Measurements from ENCODE around the gene SPRY1. TPM values are rescaled to one million over a fixed set of nuclear protein-coding genes. Genes with fewer than 3 reads are reported as not detected.

Gene SPRY1
- total RNA-seq, 1 experiment from 2014 or later: 76.3 TPM

DNA sequence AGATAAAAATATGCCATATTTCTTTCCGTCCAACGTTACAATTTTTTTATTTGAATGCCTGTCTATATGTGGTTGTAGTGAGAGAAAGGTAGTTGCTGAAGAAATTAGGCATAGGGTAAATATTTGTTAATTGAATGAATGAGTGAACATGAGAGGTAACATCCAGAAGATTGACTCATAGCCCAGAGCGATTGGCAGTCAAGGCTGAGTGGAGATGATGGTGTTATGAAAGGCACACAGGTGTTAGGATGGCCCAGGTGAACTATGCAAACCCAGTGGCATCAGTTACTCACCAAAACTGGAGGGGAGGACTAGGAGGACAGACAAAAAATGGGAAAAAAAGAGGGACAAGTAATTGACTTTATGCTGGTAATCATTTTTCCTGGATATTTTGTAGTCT is 31.7 kb upstream of the SPRY1 start:
- no peaks in the 10 kb centered on the region for H3K79me1 ChIP-seq (ENCODE audit: insufficient read depth, low read depth, low read length, poor library complexity, severe bottlenecking)
- Mint-ChIP-seq H3K4me3 (no peak overlapping the region), H3K27me3 (ENCODE audit: low read depth) (no peaks in the 10 kb centered on the region), H3K27ac (no peak overlapping the region; a peak in 1 of 7 replicates), H3K9me3 (peaks cover 15 to 16% of the 10 kb centered on the region in 2 experiments), H3K36me3 (ENCODE audit: insufficient read depth in 1 of 3, low read depth in 3 of 3) (peaks cover 4 to 19% (median 8%) of the 10 kb centered on the region in 3 experiments; a peak in 5 of 7 replicates), H3K4me1 (peaks cover 11 to 12% of the 10 kb centered on the region in 2 experiments)
- H3K9me3 ChIP-seq (ENCODE audit: control insufficient read depth, low read depth, low read length): no peaks in the 10 kb centered on the region
- no peak overlapping the region for H2AK5ac ChIP-seq (ENCODE audit: insufficient read length, low read length)
- no peaks in the 10 kb centered on the region for H4K20me1 ChIP-seq (ENCODE audit: control insufficient read depth, insufficient read depth, insufficient read length)
- H2BK20ac ChIP-seq (ENCODE audit: low read depth, low read length, poor library complexity, severe bottlenecking): no peak overlapping the region
- H3K79me2 ChIP-seq (ENCODE audit: insufficient read depth, low read length): no peaks in the 10 kb centered on the region
- no peaks in the 10 kb centered on the region for H3K27me3 ChIP-seq (ENCODE audit: insufficient read depth, low read length)
- no peak overlapping the region for H2BK15ac ChIP-seq (ENCODE audit: low read depth, low read length)
- TF ChIP-seq, protein P1, sequence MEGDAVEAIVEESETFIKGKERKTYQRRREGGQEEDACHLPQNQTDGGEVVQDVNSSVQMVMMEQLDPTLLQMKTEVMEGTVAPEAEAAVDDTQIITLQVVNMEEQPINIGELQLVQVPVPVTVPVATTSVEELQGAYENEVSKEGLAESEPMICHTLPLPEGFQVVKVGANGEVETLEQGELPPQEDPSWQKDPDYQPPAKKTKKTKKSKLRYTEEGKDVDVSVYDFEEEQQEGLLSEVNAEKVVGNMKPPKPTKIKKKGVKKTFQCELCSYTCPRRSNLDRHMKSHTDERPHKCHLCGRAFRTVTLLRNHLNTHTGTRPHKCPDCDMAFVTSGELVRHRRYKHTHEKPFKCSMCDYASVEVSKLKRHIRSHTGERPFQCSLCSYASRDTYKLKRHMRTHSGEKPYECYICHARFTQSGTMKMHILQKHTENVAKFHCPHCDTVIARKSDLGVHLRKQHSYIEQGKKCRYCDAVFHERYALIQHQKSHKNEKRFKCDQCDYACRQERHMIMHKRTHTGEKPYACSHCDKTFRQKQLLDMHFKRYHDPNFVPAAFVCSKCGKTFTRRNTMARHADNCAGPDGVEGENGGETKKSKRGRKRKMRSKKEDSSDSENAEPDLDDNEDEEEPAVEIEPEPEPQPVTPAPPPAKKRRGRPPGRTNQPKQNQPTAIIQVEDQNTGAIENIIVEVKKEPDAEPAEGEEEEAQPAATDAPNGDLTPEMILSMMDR (conservative IDR thresholded peaks at IDR 0.05): no peak
- H2BK120ac ChIP-seq (ENCODE audit: low read depth, low read length, poor library complexity, severe bottlenecking): no peak overlapping the region
- H3K23me2 ChIP-seq (ENCODE audit: insufficient read length, low read depth, low read length, poor library complexity, severe bottlenecking): no peaks in the 10 kb centered on the region
- no peak overlapping the region for H3T11ph ChIP-seq (ENCODE audit: low read length)
- WGBS (ENCODE audit: extremely low coverage, insufficient read length, low lambda C conversion rate): no CpG with 5 or more reads among the region's 3 CpGs
- no peak overlapping the region for H3K27ac ChIP-seq (ENCODE audit: insufficient read length, low read depth, low read length)
- no peak overlapping the region for H3K4ac ChIP-seq (ENCODE audit: low read depth, low read length)
- H4K8ac ChIP-seq (replicated peaks; ENCODE audit: insufficient read length, low read depth, low read length): no peak overlapping the region
- H2AFZ ChIP-seq (ENCODE audit: low read length): no peak overlapping the region
- H3K14ac ChIP-seq (ENCODE audit: insufficient read depth, low read length): no peak overlapping the region
- no peak overlapping the region for H4K91ac ChIP-seq (ENCODE audit: insufficient read length, low read depth, low read length)
- no peak for DNase-seq
- no peak overlapping the region for H3K56ac ChIP-seq (ENCODE audit: insufficient read length, low read depth, low read length)
- peak overlapping the region; percentile 7 for H3K9ac ChIP-seq (ENCODE audit: extremely low read depth, insufficient read length, low read length)
- H3K4me1 ChIP-seq (ENCODE audit: insufficient read depth, low read length): no peaks in the 10 kb centered on the region
- no peak overlapping the region for H3K18ac ChIP-seq (ENCODE audit: insufficient read length, low read depth, low read length)
- no peak overlapping the region for H3K4me2 ChIP-seq (ENCODE audit: insufficient read depth, insufficient read length, low read length)
- no peak overlapping the region for H3K23ac ChIP-seq (ENCODE audit: insufficient read length, low read depth, low read length)
- no peak overlapping the region for H2BK12ac ChIP-seq (ENCODE audit: insufficient read length, low read depth, low read length)
- H4K5ac ChIP-seq (ENCODE audit: insufficient read length, low read depth, low read length): no peak overlapping the region
- no peak overlapping the region for H2BK5ac ChIP-seq (ENCODE audit: insufficient read length, low read length)

Data from H9 (cell line).